HG03558 (cell line): ENCODE results near the gene PREX1.

Experiments
- ATAC-seq: cut with Tn5 transposase; IDR thresholded peaks from one replicate; pipeline ENCODE4 v1.9.1; 2021; ENCODE audit warnings: moderate number of reproducible peaks; ENCODE audit not compliant: unreplicated experiment; ENCODE audit errors: extremely low read depth

PREX1 gene

DNA sequence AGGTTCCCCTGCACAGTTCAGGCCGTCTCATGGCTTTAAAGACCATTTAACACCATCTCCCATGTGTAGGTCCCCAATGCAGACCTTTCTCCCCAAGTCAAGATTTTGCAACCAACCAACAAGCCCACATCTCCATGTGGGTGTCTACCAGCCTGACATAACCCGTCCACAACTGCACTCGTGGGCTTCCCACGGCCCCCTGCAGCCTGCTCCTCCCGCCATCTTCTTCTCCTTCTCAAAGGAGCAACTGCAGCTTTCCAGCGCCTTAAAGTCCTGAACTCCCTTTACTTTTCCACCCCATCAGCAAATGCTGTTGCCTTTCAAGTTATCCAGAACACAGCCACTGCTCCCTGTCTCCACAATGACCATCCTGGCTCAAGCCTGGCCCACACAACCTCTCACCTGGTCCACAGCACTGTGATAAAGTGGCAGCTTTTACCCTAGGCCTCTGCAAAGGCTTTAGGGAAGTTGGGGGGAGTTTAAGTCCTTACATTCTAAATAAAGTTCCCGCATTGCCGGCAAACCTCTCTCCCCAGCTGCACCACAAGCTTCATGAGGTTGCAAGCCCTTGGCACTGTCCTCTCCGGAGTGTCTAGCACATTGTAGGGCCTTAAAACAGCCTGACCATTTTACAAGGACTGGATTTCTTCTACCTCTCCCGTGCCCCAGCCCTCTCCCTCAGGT lies 140.5 kb downstream of the PREX1 start:
- ATAC-seq: no peak

- no peak for ATAC-seq
These were observed 141.3 kb downstream of the PREX1 start for GRCh38 chr20:48686238-48687116.

DNA sequence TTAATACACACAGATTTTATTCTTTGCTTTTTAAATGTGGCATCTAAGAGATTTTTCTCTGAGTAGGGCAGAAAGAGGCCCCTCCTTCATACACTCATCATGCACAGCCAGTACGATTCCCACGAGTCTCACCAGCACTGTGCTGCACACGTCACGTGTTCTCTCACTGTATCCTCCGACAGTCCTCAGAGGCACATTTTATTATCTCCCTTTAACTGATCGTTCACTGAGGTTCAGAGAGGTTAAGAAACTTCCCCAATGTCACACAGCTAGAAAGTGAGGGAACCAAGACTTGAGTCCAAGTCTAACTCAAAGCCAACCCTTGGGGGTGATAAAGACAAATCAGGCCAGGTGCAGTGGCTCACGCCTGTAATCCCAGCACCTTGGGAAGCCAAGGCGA lies 142.5 kb downstream of the PREX1 start:
- ATAC-seq: no peak

GRCh38 chr20:48684501-48685041 lies 143.2 kb downstream of the PREX1 start:
- ATAC-seq: no peak

GRCh38 chr20:48683467-48684175 lies 144.2 kb downstream of the PREX1 start:
- ATAC-seq: no peak

DNA sequence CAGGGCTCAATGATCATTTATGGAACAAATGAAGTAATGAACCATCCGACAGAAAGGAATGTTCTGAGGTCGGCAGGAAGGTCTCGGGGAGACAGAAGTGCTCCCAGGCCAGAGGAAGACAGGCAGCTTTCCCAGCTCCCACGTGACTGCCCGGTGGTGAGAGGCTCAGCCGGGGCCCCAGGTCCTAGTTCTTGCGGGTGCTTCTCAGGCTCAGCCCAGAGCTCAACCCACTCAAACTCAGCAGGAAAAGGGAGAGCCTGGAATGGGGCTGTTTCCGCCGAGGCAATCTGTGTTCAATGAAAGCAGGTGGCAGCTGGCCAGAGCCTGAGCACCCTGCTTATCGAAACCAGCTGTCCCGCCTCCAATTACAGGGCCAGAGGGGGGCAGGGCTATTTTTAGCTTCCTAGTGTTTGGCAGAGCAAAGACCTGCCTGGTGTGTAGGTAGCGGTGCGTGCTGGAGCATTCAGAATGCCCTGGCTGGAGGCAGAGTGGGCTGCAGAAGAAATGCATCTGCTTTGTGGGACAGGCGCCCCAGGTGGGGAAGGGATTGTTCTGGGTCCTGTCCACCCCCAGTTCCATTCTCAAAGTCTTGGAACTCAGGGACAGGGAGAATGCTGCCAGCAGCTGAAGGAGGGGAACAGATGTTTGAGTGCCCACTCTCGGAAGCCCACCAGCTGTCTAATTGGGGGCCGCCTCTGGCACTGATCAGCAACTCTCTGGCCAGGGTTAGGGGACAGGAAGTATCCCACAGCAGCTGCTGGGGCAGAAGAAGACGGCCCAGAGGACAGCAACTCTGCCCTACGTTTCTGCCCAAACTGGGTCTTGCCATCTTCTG lies 145.1 kb downstream of the PREX1 start:
- ATAC-seq: no peak

- no peak for ATAC-seq
These were observed 145.8 kb downstream of the PREX1 start for GRCh38 chr20:48681873-48682426.

- no peak for ATAC-seq
These were observed 146.5 kb downstream of the PREX1 start for GRCh38 chr20:48681201-48681872.

DNA sequence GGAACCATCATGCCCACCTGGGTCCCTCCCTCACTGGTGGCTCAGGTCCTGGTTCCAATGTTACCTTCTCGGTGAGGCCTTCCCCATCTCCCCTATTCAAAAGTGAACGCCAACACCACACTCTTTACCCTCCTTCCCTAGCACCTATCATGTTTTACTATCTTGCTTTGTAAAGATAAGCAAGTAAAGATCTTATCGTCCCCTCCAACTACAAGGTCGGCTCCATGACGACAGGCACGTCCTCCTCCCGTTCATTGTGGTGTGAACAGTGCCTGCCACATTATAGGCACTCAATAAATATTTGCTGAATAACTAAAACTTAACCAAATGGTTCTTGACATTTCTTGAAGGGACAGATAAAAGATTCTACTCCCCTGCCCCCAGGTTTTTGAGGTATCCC lies 147.1 kb downstream of the PREX1 start:
- no peak for ATAC-seq

DNA sequence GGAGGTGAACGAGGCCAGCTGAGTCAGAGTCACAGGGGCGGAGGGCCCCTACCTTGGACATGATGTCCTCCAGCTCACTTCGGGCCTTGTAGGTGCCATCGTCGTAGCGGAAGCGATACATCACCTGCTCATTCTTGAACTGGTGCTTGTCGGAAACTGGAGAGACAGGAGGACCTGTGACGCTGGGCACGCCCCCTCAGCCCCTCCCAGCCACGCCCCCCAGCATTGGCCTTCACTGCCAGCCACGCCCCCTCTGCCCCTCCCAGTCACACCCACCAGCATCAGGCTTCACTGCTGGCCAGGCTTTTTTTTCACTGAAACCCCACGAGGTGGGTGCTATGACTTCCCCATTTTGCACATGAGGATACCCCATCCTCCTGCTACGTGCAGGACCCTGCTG lies 148.2 kb downstream of the PREX1 start:
- ATAC-seq: no peak

DNA sequence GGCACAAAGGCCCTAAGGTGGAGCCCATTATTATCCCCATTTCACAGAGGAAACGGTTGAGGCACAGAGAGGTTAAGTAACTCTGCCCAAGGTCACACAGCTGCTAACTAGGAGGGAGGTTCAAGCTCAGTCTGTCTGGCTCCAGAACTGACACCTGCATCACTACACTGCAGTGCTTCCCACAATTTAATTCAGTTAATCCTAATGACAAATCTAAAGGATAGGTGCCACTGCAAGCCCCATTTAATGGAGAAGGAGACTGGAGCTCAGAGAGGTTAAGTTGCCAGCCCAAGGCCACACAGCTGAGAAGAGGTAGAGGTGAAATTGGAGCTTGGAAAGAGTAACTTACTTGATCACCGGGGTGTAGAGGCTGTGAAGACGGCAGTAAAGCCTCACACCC lies 148.8 kb downstream of the PREX1 start:
- ATAC-seq: no peak

GRCh38 chr20:48678421-48678820 lies 149.4 kb downstream of the PREX1 start:
- no peak for ATAC-seq

DNA sequence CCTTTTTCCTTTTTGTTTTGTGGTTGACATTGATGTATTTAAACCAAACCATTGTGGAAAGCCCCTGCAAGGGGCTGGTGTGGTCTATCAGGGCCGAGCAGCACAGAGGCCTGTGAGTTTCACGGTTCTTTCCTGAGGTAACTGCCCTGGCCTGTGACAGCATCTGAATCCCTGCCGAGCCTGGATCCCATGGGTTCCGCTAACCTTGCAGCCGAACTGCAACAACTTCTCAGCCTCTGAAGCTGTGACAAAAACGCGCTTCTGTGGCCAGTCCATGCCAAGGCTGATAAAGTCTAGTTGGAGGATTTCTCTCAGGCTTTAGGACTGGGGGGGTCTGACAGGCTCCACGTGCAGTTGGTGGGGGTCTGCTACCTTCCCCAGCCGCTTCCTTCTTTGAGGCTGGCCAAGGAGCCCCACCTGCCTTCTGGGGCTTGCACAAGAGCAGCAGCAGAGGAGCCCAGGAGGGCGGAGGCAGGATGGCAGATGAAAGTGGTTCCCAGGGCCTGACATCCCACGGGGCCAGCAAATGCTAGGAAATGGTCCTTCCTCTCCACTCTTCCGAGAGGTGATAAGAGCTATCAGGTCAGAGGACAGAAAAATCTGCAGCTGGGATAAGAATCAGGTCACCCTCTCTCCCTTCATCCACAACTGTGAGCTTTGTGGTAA lies 150.9 kb downstream of the PREX1 start:
- ATAC-seq: no peak

GRCh38 chr20:48676125-48676524 lies 151.7 kb downstream of the PREX1 start:
- ATAC-seq: no peak

DNA sequence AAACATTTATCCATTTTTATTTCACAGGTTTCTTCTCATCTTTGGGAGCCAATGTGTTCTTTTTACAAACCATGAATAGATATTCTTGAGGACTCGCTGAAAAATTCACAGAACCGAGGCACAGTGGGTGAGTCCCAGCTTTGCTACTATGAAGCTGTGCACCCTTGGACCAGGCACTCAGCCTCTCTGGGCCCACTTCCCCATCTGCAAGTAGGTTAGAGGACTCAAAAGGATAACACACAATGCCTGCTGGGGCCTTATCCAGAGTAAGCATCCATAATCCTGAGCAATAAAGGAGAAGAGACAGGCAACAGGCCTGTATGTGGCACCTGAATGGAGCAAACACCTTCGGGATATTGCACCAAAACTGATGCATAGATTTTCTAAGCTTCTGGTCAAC lies 153.3 kb downstream of the PREX1 start:
- ATAC-seq: no peak

- ATAC-seq: no peak
These were observed 154.3 kb downstream of the PREX1 start for GRCh38 chr20:48673507-48673906.

- ATAC-seq: no peak
These were observed 155.5 kb downstream of the PREX1 start for GRCh38 chr20:48672324-48672723.

DNA sequence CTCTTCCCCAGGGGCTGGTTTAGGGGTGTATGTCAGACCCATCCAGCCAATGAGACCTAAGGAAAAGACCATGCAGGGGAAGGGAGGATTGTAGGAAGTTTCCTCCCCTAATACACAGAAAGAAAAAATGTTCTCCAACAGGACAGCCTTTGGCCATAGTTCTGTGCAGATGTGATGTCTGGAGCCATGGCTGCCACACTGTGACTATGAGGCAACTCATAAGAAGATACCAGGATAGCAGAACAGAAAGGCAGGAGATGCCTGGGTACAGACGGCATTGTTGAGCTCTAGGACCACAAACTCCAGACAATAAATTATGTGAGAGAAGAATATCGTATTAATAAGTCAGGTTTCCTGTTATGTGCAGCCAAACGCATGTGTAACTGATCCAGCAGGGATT lies 156.7 kb downstream of the PREX1 start:
- ATAC-seq: no peak
